GM12891 (cell line): Measurements from ENCODE around the gene DLG1.
"Not testable (repeated sequence)": the region's sequence is repeated elsewhere in the genome, so short reads cannot be mapped to it uniquely, and the experiment has no call there.

Experiments used
- DNase-seq: peaks from one replicate; pipeline ENCODE4 v3.0.0; 2011; ENCODE audit warnings: low spot score; ENCODE audit not compliant: insufficient read length
- FAIRE-seq: peaks from 2 replicates; lab custom pipeline; 2011; peaks lifted over from hg19 to GRCh38; lab: Jason Lieb, UNC
- PAX5 ChIP-seq: IDR thresholded peaks from 2 replicates; pipeline ENCODE4 v1.6.1; 2011; ENCODE audit warnings: low read length, moderate library complexity, mild to moderate bottlenecking; ENCODE audit not compliant: insufficient read depth, severe bottlenecking
- POLR2A ChIP-seq: IDR thresholded peaks from 2 replicates; pipeline ENCODE4 v1.6.1; 2011; ENCODE audit warnings: low read depth, low read length, control low read depth
- POLR2AphosphoS5 ChIP-seq: IDR thresholded peaks from 2 replicates; pipeline ENCODE4 v1.6.1; 2011; ENCODE audit warnings: low read depth, low read length, control low read depth
- POU2F2 ChIP-seq: IDR thresholded peaks from 2 replicates; pipeline ENCODE4 v1.6.1; 2011; ENCODE audit warnings: low read depth, mild to moderate bottlenecking, control low read depth, low read length, moderate library complexity
- SPI1 ChIP-seq: IDR thresholded peaks from 2 replicates; pipeline ENCODE4 v1.6.1; 2011; ENCODE audit warnings: low read depth, low read length, control low read depth
- TAF1 ChIP-seq: IDR thresholded peaks from 2 replicates; pipeline ENCODE4 v1.6.1; 2011; ENCODE audit warnings: low read depth, low read length, control low read depth

The DLG1 gene

GRCh38 chr3:197293605-197294237 lies 4.7 kb downstream of the DLG1 start:
- DNase-seq, result no peak
- TF ChIP-seq SPI1 (peak; percentile 92), POLR2AphosphoS5 (no peak)
- FAIRE-seq, result no peak

DNA sequence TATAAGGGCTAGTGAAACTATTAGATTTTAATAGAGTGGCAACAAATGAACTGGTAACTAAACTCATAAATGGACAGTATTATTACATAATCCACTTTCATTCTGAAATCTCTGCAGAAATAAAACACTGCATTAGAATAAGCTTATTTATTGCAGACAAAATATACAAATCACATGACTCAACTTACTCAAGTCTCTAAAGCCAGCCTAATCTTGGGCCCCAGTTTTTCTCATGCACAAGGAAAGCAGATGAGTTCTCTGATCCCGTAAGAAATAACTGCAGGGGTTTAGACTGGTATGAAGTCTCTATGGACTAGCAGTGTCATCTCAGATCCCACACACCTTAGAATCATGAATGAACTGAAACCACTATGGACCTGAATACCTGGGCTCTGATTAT lies 5.8 kb downstream of the DLG1 start:
- DNase-seq, result no peak
- no peak for TF ChIP-seq TAF1
- TF ChIP-seq POLR2A, result no peak
- TF ChIP-seq POLR2AphosphoS5, result no peak
- TF ChIP-seq PAX5, result no peak
- no peak for TF ChIP-seq POU2F2
- TF ChIP-seq SPI1, result no peak
- no peak for FAIRE-seq

DNA sequence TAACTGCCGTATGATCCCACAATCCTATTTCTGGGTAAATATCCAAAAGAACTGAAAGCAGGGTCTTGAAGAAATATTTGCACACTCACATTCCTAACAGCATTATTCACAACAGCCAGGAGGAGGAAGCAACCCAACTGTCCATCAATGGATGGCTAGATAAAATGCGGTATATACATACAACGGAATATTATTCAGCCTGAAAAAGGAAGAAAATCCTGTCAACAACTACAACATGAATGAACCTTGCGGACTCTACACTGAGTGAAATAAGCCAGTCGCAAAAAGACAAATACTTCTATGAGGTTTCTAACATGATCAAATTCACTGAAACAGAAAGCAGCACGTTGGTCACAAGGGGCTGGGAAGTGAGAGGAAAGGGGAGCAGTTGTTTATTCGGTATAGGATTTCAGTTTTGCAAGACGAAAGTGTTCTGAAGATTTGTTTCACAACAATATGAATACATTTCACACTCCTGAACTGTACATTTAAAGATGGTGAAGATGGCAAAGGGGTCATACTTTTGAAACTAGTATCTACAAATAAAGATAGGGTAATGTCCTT lies 6.2 kb downstream of the DLG1 start:
- FAIRE-seq (peak; percentile 41), DNase-seq (no peak)
- no peak for TF ChIP-seq POLR2A
- TF ChIP-seq POU2F2, result no peak
- no peak for TF ChIP-seq POLR2AphosphoS5
- TF ChIP-seq SPI1, result no peak
- no peak for TF ChIP-seq TAF1
- TF ChIP-seq PAX5, result no peak

- FAIRE-seq, result no peak
Measured at GRCh38 chr3:197289726-197290125, 8.7 kb downstream of the DLG1 start.

DNA sequence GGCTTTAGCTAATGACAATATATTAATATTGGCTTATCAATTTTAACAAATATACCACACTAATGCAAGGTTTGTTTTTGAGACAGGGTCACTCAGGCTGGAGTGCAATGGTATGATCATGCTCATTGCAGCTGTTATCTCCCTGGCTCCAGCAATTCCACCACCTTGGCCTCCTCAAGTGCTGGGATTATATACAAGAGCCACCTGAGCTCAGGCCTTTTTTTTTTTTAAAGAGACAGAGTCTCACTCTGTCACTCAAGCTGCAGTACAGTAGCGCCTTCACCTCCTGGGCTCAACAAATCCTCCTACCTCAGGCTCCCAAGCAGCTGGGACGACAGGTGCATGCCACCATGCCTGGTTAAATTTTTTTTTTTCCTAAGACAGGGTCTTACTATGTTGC lies 11.7 kb downstream of the DLG1 start:
- TF ChIP-seq POLR2A (no peak), TAF1 (no peak)
- FAIRE-seq, result no peak

More at GRCh38 chr3:197289726-197290125, 8.7 kb downstream of the DLG1 start:
- DNase-seq, result no peak
- TF ChIP-seq POLR2AphosphoS5 (no peak), SPI1 (no peak), POU2F2 (no peak), TAF1 (no peak), POLR2A (no peak), PAX5 (no peak)

GRCh38 chr3:197285557-197285956 lies 12.9 kb downstream of the DLG1 start:
- FAIRE-seq (no peak), DNase-seq (no peak)
- TF ChIP-seq PAX5 (no peak), POLR2AphosphoS5 (no peak), TAF1 (no peak), POU2F2 (no peak), SPI1 (no peak), POLR2A (no peak)

More for the DNA sequence above, 11.7 kb downstream of the DLG1 start:
- no peak for DNase-seq

DNA sequence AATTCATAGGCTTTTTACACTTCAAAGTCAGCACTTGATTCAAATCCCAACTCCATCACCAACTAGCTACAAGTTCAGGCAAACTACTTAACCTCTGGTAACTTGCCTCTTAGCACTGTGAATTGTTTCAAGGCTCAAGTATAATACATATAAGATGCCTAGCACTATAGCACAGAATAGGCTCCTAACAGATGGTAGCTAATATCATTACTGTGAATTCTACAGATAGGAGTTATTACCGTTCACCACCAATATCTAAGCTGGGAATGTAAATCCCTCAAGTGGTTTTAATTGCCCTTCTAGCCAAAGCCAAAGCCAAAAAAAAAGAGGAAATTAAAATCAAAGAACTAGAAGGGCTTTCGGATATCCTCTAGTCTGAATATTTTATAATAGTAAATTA lies 15.4 kb downstream of the DLG1 start:
- DNase-seq (no peak), FAIRE-seq (no peak)
- TF ChIP-seq POLR2A (no peak), PAX5 (no peak), POLR2AphosphoS5 (no peak), POU2F2 (no peak), SPI1 (no peak), TAF1 (no peak)

GRCh38 chr3:197281849-197282248 lies 16.6 kb downstream of the DLG1 start:
- FAIRE-seq, result no peak
- DNase-seq, result no peak
- no peak for TF ChIP-seq TAF1
- TF ChIP-seq POU2F2, result no peak
- TF ChIP-seq SPI1, result no peak
- no peak for TF ChIP-seq POLR2A
- no peak for TF ChIP-seq PAX5
- no peak for TF ChIP-seq POLR2AphosphoS5

DNA sequence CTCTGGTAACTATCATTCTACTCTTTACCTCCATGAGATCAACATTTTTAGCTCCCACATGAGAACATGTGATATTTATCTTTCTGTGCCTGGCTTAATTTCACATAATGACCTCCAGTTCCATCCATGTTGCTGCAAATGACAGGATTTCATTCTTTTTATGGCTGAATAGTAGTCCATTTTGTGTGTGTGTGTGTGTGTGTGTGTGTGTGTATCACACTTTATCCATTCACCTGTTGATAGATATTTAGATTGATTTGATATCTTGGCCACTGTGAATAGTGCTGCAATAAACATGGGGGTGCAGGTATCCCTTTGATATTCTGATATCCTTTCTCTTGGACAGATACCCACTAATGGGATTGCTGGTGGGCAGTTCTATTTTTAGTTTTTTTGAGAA lies 18.3 kb downstream of the DLG1 start:
- no peak for DNase-seq
- FAIRE-seq, result no peak
- TF ChIP-seq POLR2A (no peak), POLR2AphosphoS5 (no peak), TAF1 (no peak), SPI1 (no peak), PAX5 (no peak), POU2F2 (no peak)

DNA sequence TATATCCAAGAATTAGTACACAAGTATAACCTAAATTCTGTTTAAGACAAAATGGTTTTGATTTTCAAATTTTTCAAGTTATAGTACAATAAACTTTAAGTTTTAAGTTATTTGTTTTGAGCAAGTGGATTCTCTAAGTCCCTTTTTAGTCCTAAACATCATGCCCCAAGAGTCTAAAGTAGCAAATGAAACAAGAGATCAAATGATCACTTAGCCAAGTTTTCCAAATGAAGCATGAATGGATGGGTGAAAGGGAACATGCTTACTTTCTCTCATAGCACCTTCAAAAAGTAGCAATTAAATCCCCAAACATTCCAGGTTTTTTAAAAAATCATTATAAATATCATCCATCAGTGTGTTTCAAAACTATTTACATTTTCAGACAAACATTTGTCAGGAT lies 19.5 kb downstream of the DLG1 start:
- TF ChIP-seq POU2F2 (no peak), SPI1 (no peak), POLR2AphosphoS5 (no peak), POLR2A (no peak), TAF1 (no peak), PAX5 (no peak)
- FAIRE-seq (no peak), DNase-seq (no peak)

DNA sequence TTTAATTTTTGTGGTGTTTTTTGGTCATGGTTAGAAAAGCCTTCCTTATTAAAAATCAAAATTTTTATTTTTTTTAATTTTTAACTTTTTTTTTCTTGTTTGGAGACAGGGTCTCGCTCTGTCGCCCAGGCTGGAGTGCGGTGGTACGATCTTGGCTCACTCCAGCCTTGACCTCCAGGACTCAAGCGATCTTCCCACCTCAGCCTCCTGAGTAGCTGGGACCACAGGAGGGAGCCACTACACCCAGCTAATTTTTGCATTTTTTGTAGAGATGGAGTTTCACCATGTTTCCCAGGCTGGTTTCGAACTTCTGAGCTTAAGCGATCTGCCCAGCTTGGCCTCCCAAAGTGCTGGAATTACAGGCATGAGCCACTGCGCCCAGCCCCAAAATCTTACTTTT lies 21.6 kb downstream of the DLG1 start:
- not testable (repeated sequence) for FAIRE-seq, DNase-seq
